Body of pancreas (tissue), 4 donors: ENCODE results near the gene UXS1. TPM values are rescaled to one million over a fixed set of nuclear protein-coding genes. Genes with fewer than 3 reads are reported as not detected.
A peak's percentile ranks its signal among the peaks of the same experiment; 100 is the strongest.

Source experiments
- ATAC-seq: fragments of 150-250 bp; one replicate; pipeline ENCODE4 v1.9.1; 2016
- DNase-seq, 4 donors: peaks; one replicate each; pipeline ENCODE4 v3.0.0-alpha.2; 2019
- H3K27ac ChIP-seq, 4 donors: fragments of 200-600 bp; sonication (generic); 1 replicate in 3 of 4; 2 replicates in 1 of 4; pipeline versions ENCODE4 v1.5.1 to v1.6.1; 2016 to 2019; ENCODE audit warnings: mild to moderate bottlenecking in 1 of 4, mixed read lengths in 1 of 4, moderate library complexity in 1 of 4
- H3K27me3 ChIP-seq, 2 donors: fragments of 200-600 bp; sonication (generic); one replicate each; pipeline ENCODE4 v1.6.0; 2016; ENCODE audit warnings: mild to moderate bottlenecking in 1 of 2
- H3K36me3 ChIP-seq, 2 donors: fragments of 200-600 bp; sonication (generic); replicated peaks in 1 of 2; 2 replicates each; pipeline ENCODE4 v1.5.1; 2016; ENCODE audit warnings: low read depth in 2 of 2; ENCODE audit not compliant: insufficient read depth in 1 of 2
- H3K4me1 ChIP-seq: fragments of 200-600 bp; sonication (generic); one replicate; pipeline ENCODE4 v1.6.0; 2016
- H3K4me3 ChIP-seq, 2 donors: fragments of 200-600 bp; sonication (generic); 1 replicate in 1 of 2; 2 replicates in 1 of 2; pipeline ENCODE4 v1.5.1; 2016 to 2019
- H3K9me3 ChIP-seq, 3 donors: fragments of 200-600 bp; sonication (generic); 1 replicate in 2 of 3; 2 replicates in 1 of 3; pipeline ENCODE4 v1.5.1; 2016
- POLR2A ChIP-seq, 3 donors: fragments of 450-650 bp; IDR thresholded peaks; one replicate each; pipeline ENCODE4 v1.6.1; 2016; ENCODE audit warnings: antibody characterized with exemption in 3 of 3, mild to moderate bottlenecking in 2 of 3
- WGBS, 2 donors: methylation state at CpG; one replicate each; pipeline ENCODE4 v1.1.5; 2017; 5-methylcytosine and 5-hydroxymethylcytosine counted together
- intact Hi-C: fragments of 100-400 bp; cut with DNase I; formaldehyde crosslinking; loops from one replicate; pipeline ENCODE4 v1.15.1; 2023
- total RNA-seq, 2 donors: library from RNA; depleted of rRNA; stranded (reverse); fragments of >200 nt; gene quantifications; one replicate each; pipeline ENCODE4 v1.1.0, GENCODE V29; 2016
- TF ChIP-seq, protein P1 (sequence below), 7 experiments: fragments of 450-650 bp in 4 of 7; fragments of 200-600 bp in 3 of 7; sonication (generic) in 3 of 7; IDR thresholded peaks; one replicate each; pipeline ENCODE4 v1.5.1; 2016 to 2019; ENCODE audit warnings: antibody characterized with exemption in 7 of 7

UXS1 gene
- total RNA-seq, 2 donors from 2014 or later = 15.8 to 33.6 TPM

DNA sequence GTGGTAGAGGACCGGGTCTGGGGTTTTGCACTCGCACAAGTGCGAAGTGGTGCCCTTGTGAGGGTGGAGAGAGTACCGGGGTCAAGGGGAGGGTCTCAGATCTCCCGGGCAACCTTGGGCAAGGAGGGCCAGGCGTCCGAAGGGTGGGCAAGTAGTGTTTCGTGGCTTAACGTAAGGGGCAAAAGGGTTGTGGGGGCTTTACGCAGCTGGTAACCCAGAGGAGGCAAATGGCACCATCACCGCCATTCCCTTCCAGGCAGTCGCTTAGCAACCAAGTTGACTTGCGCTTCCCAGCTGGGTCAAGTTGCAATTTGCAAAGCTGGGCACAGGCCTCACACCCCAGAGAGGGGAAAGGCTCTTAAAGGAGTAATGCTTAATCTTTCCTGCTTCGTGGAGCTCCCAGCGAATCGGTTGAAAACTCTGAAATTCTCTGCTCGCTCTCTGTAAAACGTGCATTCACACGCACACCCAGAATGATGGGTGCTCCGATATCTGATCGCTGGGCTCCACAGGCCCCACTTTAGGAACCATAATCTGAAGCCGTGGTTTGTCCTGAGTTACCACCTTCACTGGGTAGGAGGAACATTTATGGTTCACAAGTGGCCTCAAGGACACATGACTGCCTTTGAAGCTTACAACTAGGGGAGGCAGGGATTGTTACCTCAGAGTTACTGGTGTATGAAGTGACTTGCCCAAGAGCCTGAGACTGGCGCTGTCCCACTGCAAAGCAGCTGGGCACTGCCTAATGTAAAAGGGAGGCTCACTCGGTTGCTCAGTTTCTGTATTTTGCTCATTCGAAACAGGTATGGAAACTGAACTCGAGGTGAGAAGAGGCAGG, 127.9 kb downstream of the UXS1 start:
- Histone ChIP-seq H3K9me3 (no peaks in the 10 kb centered on the region), H3K27ac (no peak overlapping the region), H3K36me3 (no peaks in the 10 kb centered on the region), H3K27me3 (peaks cover 0 to 8% of the 10 kb centered on the region in 2 donors), H3K4me1 (peaks cover 9% of the 10 kb centered on the region), H3K4me3 (no peak overlapping the region)
- TF ChIP-seq, protein P1, sequence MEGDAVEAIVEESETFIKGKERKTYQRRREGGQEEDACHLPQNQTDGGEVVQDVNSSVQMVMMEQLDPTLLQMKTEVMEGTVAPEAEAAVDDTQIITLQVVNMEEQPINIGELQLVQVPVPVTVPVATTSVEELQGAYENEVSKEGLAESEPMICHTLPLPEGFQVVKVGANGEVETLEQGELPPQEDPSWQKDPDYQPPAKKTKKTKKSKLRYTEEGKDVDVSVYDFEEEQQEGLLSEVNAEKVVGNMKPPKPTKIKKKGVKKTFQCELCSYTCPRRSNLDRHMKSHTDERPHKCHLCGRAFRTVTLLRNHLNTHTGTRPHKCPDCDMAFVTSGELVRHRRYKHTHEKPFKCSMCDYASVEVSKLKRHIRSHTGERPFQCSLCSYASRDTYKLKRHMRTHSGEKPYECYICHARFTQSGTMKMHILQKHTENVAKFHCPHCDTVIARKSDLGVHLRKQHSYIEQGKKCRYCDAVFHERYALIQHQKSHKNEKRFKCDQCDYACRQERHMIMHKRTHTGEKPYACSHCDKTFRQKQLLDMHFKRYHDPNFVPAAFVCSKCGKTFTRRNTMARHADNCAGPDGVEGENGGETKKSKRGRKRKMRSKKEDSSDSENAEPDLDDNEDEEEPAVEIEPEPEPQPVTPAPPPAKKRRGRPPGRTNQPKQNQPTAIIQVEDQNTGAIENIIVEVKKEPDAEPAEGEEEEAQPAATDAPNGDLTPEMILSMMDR (IDR thresholded peaks at IDR 0.05) = no peak
- TF ChIP-seq POLR2A (IDR thresholded peaks at IDR 0.05) = no peak
- intact Hi-C loops = no loop called here
- ATAC-seq (no peak), DNase-seq (no peak)
- 47 to 59% methylated on average over 26 of the region's 26 CpGs for WGBS, 2 donors

DNA sequence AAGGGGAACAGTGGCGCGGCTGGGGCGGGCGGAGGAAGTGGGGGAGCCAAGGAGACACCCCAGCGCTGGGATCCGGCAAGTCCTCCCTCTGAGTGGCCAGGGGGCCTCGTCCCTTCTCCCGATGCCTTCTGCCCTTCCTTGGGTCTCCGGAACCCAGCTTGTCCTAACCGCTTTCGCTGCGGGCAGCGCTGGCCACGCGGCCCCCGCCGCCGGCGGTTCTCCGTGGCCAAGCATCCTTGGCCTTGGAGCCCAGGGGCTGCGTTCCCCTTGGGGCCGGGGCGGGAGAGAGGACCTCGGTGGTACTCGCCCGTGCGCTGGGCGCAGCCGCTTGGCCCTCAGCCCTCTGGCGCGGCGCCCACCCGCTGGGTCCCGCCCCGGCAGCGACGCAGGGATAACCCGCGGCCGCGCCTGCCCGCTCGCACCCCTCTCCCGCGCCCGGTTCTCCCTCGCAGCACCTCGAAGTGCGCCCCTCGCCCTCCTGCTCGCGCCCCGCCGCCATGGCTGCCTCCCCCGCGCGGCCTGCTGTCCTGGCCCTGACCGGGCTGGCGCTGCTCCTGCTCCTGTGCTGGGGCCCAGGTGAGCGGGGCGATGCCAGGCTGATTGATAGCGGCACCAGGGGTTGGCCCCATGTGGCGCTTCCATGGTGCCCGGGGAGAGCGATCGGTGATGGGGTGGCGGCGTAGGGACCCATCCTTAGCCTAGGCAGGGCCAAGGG, 128.7 kb downstream of the UXS1 start:
- peaks cover 0 to 8% of the 10 kb centered on the region in 2 donors for H3K27me3 ChIP-seq
- ATAC-seq (peak; percentile 33), DNase-seq (peak in 3 of 4 donors; percentile 5 to 34 (median 25))
- no peak overlapping the region for H3K4me3 ChIP-seq
- 6 to 54% methylated on average over 9 to 67 of the region's 68 CpGs for WGBS, 2 donors
- intact Hi-C loops = no loop called here
- TF ChIP-seq POLR2A (IDR thresholded peaks at IDR 0.05) = no peak
- TF ChIP-seq, protein P1 (IDR thresholded peaks at IDR 0.05) = no peak
- H3K9me3 ChIP-seq = no peaks in the 10 kb centered on the region
- no peaks in the 10 kb centered on the region for H3K36me3 ChIP-seq
- no peak overlapping the region for H3K27ac ChIP-seq
- peaks cover 9% of the 10 kb centered on the region for H3K4me1 ChIP-seq

DNA sequence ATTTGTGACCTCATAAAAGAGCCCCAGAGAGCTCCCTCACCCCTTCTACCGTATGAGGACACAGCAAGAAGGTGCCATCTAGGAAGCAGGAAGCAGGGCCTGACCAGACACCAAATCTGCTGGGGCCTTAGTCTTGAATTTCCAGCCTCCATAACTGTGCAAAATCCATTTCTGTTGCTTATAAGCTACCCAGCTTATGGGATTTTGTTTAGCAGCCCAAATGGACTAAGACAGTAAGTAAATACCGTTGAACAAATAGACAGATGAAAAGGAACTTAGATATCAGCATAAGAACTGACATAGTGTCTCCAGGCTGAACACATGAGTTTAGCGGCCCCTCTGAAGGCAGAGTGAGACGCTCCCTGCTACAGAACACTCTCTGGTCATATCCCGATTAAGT, 130.9 kb downstream of the UXS1 start:
- H3K4me1 ChIP-seq = peaks cover 9% of the 10 kb centered on the region
- TF ChIP-seq, protein P1 (IDR thresholded peaks at IDR 0.05) = no peak
- no peak for TF ChIP-seq POLR2A (IDR thresholded peaks at IDR 0.05)
- WGBS, 2 donors = 64 to 68% methylated on average over 5 of the region's 5 CpGs
- H3K36me3 ChIP-seq = no peaks in the 10 kb centered on the region
- ATAC-seq (no peak), DNase-seq (no peak)
- no peak overlapping the region for H3K27ac ChIP-seq
- intact Hi-C loops = no loop called here
- H3K9me3 ChIP-seq = no peaks in the 10 kb centered on the region
- peaks cover 0 to 8% of the 10 kb centered on the region in 2 donors for H3K27me3 ChIP-seq
- no peak overlapping the region for H3K4me3 ChIP-seq

DNA sequence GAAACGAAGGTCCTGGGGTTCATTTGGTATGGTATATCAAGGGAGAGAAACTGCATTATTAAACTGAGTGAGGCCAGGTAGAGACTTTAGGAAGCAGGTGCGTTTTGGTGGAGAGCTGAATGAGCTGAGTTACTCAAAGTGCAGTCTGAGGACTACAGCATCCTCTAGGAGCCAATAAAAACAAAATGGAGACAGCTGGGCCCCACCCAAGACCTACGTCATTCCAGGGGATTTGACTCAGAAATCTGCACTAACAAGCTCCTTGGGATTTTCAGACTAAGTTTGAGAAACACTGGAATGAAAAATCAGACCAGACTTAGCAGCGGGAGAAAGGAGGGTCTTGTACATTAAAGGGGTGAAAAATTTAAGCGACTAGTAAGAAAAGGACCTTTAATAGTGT, 131.5 kb downstream of the UXS1 start:
- 75 to 81% methylated on average over 5 of the region's 5 CpGs for WGBS, 2 donors
- ATAC-seq (no peak), DNase-seq (no peak)
- H3K36me3 ChIP-seq = no peaks in the 10 kb centered on the region
- TF ChIP-seq, protein P1 (IDR thresholded peaks at IDR 0.05) = no peak
- TF ChIP-seq POLR2A (IDR thresholded peaks at IDR 0.05) = no peak
- peaks cover 0 to 8% of the 10 kb centered on the region in 2 donors for H3K27me3 ChIP-seq
- H3K27ac ChIP-seq = no peak overlapping the region
- no peak overlapping the region for H3K4me3 ChIP-seq
- H3K9me3 ChIP-seq = no peaks in the 10 kb centered on the region
- intact Hi-C loops = no loop called here
- H3K4me1 ChIP-seq = peaks cover 9% of the 10 kb centered on the region
